Subcutaneous abdominal adipose tissue (tissue), 5 donors: ENCODE results near the gene FILIP1L.

Experiments
- H3K27ac ChIP-seq: one replicate; pipeline ENCODE4 v1.7.0; 2013; ENCODE audit warnings: low read depth, mild to moderate bottlenecking, inconsistent platforms, low read length, moderate library complexity
- H3K27me3 ChIP-seq, 5 donors: one replicate each; pipeline ENCODE4 v1.7.0; 2013; ENCODE audit warnings: low read length in 5 of 5, inconsistent platforms in 1 of 5; ENCODE audit not compliant: control insufficient read depth in 5 of 5, insufficient read depth in 4 of 5
- H3K36me3 ChIP-seq, 5 donors: one replicate each; pipeline ENCODE4 v1.7.0; 2013; ENCODE audit warnings: low read length in 5 of 5; ENCODE audit not compliant: control insufficient read depth in 5 of 5, insufficient read depth in 5 of 5
- H3K4me1 ChIP-seq, 5 donors: one replicate each; pipeline ENCODE4 v1.7.0; 2013; ENCODE audit warnings: low read length in 5 of 5, mild to moderate bottlenecking in 3 of 5, moderate library complexity in 1 of 5; ENCODE audit not compliant: control insufficient read depth in 5 of 5, insufficient read depth in 5 of 5
- H3K4me3 ChIP-seq, 5 donors: one replicate each; pipeline ENCODE4 v1.7.0; 2013; ENCODE audit warnings: low read length in 5 of 5, low read depth in 1 of 5
- H3K9ac ChIP-seq, 5 donors: one replicate each; pipeline ENCODE4 v1.7.0; 2013; ENCODE audit warnings: low read length in 5 of 5, mild to moderate bottlenecking in 4 of 5, moderate library complexity in 3 of 5
- H3K9me3 ChIP-seq, 5 donors: one replicate each; pipeline ENCODE4 v1.7.0; 2013; ENCODE audit warnings: low read length in 5 of 5; ENCODE audit not compliant: control insufficient read depth in 5 of 5
- donor health status: healthy.
- donor health status: healthy.
- donor health status: healthy.
- donor health status: healthy.
- donor health status: healthy.

FILIP1L gene

GRCh38 chr3:100023595-100023994 lies 90.7 kb downstream of the FILIP1L start:
- Histone ChIP-seq H3K9me3 (no peaks in the 10 kb centered on the region), H3K4me1 (peaks cover 0 to 37% (median 11%) of the 10 kb centered on the region in 5 donors), H3K4me3 (no peak overlapping the region), H3K27ac (peak overlapping the region; percentile 0), H3K36me3 (peaks cover 0 to 3% (median 0%) of the 10 kb centered on the region in 5 donors), H3K27me3 (no peaks in the 10 kb centered on the region), H3K9ac (no peak overlapping the region)

- Histone ChIP-seq H3K27me3 (no peaks in the 10 kb centered on the region), H3K4me3 (no peak overlapping the region), H3K36me3 (peaks cover 0 to 3% (median 0%) of the 10 kb centered on the region in 5 donors), H3K9ac (peak overlapping the region in 2 of 5 donors; percentile 9 to 22), H3K4me1 (peaks cover 0 to 37% (median 11%) of the 10 kb centered on the region in 5 donors), H3K9me3 (no peaks in the 10 kb centered on the region), H3K27ac (peak overlapping the region; percentile 0)
These were observed 91.2 kb downstream of the FILIP1L start for GRCh38 chr3:100023150-100023549.

- Histone ChIP-seq H3K4me3 (no peak overlapping the region), H3K27ac (peak overlapping the region; percentile 71), H3K9me3 (no peaks in the 10 kb centered on the region), H3K36me3 (peaks cover 0 to 2% (median 0%) of the 10 kb centered on the region in 5 donors), H3K9ac (peak overlapping the region in 2 of 5 donors; percentile 9 to 22), H3K27me3 (no peaks in the 10 kb centered on the region), H3K4me1 (peaks cover 0 to 37% (median 11%) of the 10 kb centered on the region in 5 donors)
These were observed 91.8 kb downstream of the FILIP1L start for GRCh38 chr3:100022506-100022905.

- Histone ChIP-seq H3K4me1 (peaks cover 0 to 37% (median 11%) of the 10 kb centered on the region in 5 donors), H3K4me3 (no peak overlapping the region), H3K27me3 (no peaks in the 10 kb centered on the region), H3K36me3 (no peaks in the 10 kb centered on the region), H3K27ac (peak overlapping the region; percentile 71), H3K9ac (peak overlapping the region in 2 of 5 donors; percentile 72 to 85), H3K9me3 (no peaks in the 10 kb centered on the region)
These were observed 93.2 kb downstream of the FILIP1L start for GRCh38 chr3:100020876-100021644.

- no peak overlapping the region for H3K27ac ChIP-seq
- H3K4me1 ChIP-seq: peaks cover 0 to 37% (median 11%) of the 10 kb centered on the region in 5 donors
- no peaks in the 10 kb centered on the region for H3K9me3 ChIP-seq
These were observed 94.6 kb downstream of the FILIP1L start for GRCh38 chr3:100019719-100020118.

GRCh38 chr3:100018806-100019205 lies 95.5 kb downstream of the FILIP1L start:
- no peak overlapping the region for H3K27ac ChIP-seq
- no peaks in the 10 kb centered on the region for H3K27me3 ChIP-seq
- H3K4me3 ChIP-seq: no peak overlapping the region
- no peaks in the 10 kb centered on the region for H3K9me3 ChIP-seq
- H3K36me3 ChIP-seq: no peaks in the 10 kb centered on the region
- H3K9ac ChIP-seq: no peak overlapping the region
- H3K4me1 ChIP-seq: peaks cover 0 to 31% (median 11%) of the 10 kb centered on the region in 5 donors

More at GRCh38 chr3:100019719-100020118, 94.6 kb downstream of the FILIP1L start:
- no peak overlapping the region for H3K9ac ChIP-seq
- H3K36me3 ChIP-seq: no peaks in the 10 kb centered on the region
- H3K4me3 ChIP-seq: no peak overlapping the region
- H3K27me3 ChIP-seq: no peaks in the 10 kb centered on the region

GRCh38 chr3:100010087-100010417 lies 104.2 kb downstream of the FILIP1L start:
- Histone ChIP-seq H3K9me3 (no peaks in the 10 kb centered on the region), H3K4me1 (peaks cover 0 to 40% (median 13%) of the 10 kb centered on the region in 5 donors), H3K9ac (no peak overlapping the region), H3K27me3 (no peaks in the 10 kb centered on the region), H3K27ac (no peak overlapping the region), H3K36me3 (no peaks in the 10 kb centered on the region), H3K4me3 (no peak overlapping the region)

GRCh38 chr3:100009276-100010086 lies 104.8 kb downstream of the FILIP1L start:
- Histone ChIP-seq H3K27ac (no peak overlapping the region), H3K4me3 (no peak overlapping the region), H3K9ac (no peak overlapping the region), H3K36me3 (no peaks in the 10 kb centered on the region), H3K9me3 (no peaks in the 10 kb centered on the region), H3K4me1 (peaks cover 0 to 43% (median 13%) of the 10 kb centered on the region in 5 donors), H3K27me3 (no peaks in the 10 kb centered on the region)

GRCh38 chr3:100008081-100008698 lies 106.1 kb downstream of the FILIP1L start:
- H3K27me3 ChIP-seq: no peaks in the 10 kb centered on the region
- no peak overlapping the region for H3K9ac ChIP-seq
- H3K27ac ChIP-seq: no peak overlapping the region
- no peaks in the 10 kb centered on the region for H3K9me3 ChIP-seq
- no peaks in the 10 kb centered on the region for H3K36me3 ChIP-seq
- peaks cover 0 to 43% (median 13%) of the 10 kb centered on the region in 5 donors for H3K4me1 ChIP-seq
- no peak overlapping the region for H3K4me3 ChIP-seq
